Stomach (tissue), 4 donors: Measurements from ENCODE around the gene ANKS1A.

Source experiments
- CTCF ChIP-seq, 7 experiments: fragments of 450-650 bp in 4 of 7; fragments of 200-600 bp in 3 of 7; sonication (generic) in 3 of 7; IDR thresholded peaks; one replicate each; pipeline ENCODE4 v1.5.1; 2016 to 2019; ENCODE audit warnings: antibody characterized with exemption in 7 of 7, control low read depth in 2 of 7, mild to moderate bottlenecking in 1 of 7
- POLR2A ChIP-seq, 4 donors: fragments of 450-650 bp; IDR thresholded peaks; one replicate each; pipeline ENCODE4 v1.6.1; 2016; ENCODE audit warnings: antibody characterized with exemption in 4 of 4, control low read depth in 2 of 4, mild to moderate bottlenecking in 1 of 4, moderate library complexity in 1 of 4

- TF ChIP-seq POLR2A (IDR thresholded peaks at IDR 0.05) (no peak), CTCF (IDR thresholded peaks at IDR 0.05) (no peak)
Measured at GRCh38 chr6:34958734-34959133, 69.7 kb downstream of the ANKS1A start.
